K562 (cell line): ENCODE measurements around the gene LUC7L3. TPM values are rescaled to one million over a fixed set of nuclear protein-coding genes. Genes with fewer than 3 reads are reported as not detected.
A peak's percentile ranks its signal among the peaks of the same experiment; 100 is the strongest.

Experiments
- ATAC-seq: fragments of 200-7000 bp; cut with Tn5 transposase; 3 replicates; pipeline ENCODE4 v1.9.1; 2020; ENCODE audit warnings: moderate library complexity
- BruUV-seq: library from RNA; stranded (reverse); fragments of 400-500 nt; replicated peaks from 2 replicates; lab custom pipeline; 2021; lab: Mats Ljungman, UMichigan
- CTCF ChIA-PET: fragments of 300-600 bp; formaldehyde crosslinking; extraction: SDS; loops from one replicate; lab custom pipeline; 2021; ENCODE audit warnings: low intra/inter-chr PET ratio; lab: Yijun Ruan, JAX
- POLR2A ChIA-PET: fragments of 300-600, 350-650 bp; sonication (Branson Sonifier 250); formaldehyde crosslinking; extraction: SDS; loops from one replicate; lab custom pipeline; 2021; ENCODE audit warnings: antibody characterized with exemption, inconsistent platforms; lab: Yijun Ruan, JAX
- DNase-seq, 4 experiments: peaks; one replicate each; pipeline versions ENCODE4 v3.0.0 to v3.0.0-alpha.2; 2011 to 2018; ENCODE audit warnings: low spot score in 3 of 4, mixed read lengths in 3 of 4; ENCODE audit errors: extremely low read depth in 1 of 4
- FAIRE-seq: peaks from 2 replicates; lab custom pipeline; 2011; peaks lifted over from hg19 to GRCh38; lab: Jason Lieb, UNC
- H2AFZ ChIP-seq: 2 replicates; pipeline ENCODE4 v1.6.0; 2011; ENCODE audit warnings: low read depth, low read length, control low read depth, inconsistent platforms
- H3K27ac ChIP-seq: fragments of 200-600 bp; 3 replicates; pipeline ENCODE4 v1.8.0; 2011; ENCODE audit warnings: low read depth, mild to moderate bottlenecking, control low read depth, inconsistent platforms, low read length, moderate library complexity, mixed read lengths; ENCODE audit errors: extremely low read depth
- H3K27me3 ChIP-seq, 2 experiments: fragments of 300-600 bp in 1 of 2; 2 replicates in 1 of 2; 3 replicates in 1 of 2; pipeline versions ENCODE4 v1.6.0 to v1.8.0; 2011; ENCODE audit warnings: inconsistent platforms in 2 of 2, low read length in 2 of 2, mild to moderate bottlenecking in 1 of 2, mixed read lengths in 1 of 2, moderate library complexity in 1 of 2; ENCODE audit not compliant: control insufficient read depth in 2 of 2, insufficient read depth in 2 of 2
- H3K36me3 ChIP-seq: fragments of 300-600 bp; 3 replicates; pipeline ENCODE4 v1.8.0; 2011; ENCODE audit warnings: mild to moderate bottlenecking, low read length, inconsistent platforms; ENCODE audit not compliant: control insufficient read depth, insufficient read depth
- H3K4me1 ChIP-seq, 2 experiments: fragments of 200-600 bp in 1 of 2; replicated peaks in 1 of 2; 2 replicates in 1 of 2; 3 replicates in 1 of 2; pipeline versions ENCODE4 v1.5.1 to v1.8.0; 2011; ENCODE audit warnings: inconsistent platforms in 2 of 2, low read length in 2 of 2, mild to moderate bottlenecking in 1 of 2, mixed read lengths in 1 of 2, moderate library complexity in 1 of 2; ENCODE audit not compliant: control insufficient read depth in 2 of 2, insufficient read depth in 2 of 2
- H3K4me2 ChIP-seq: 2 replicates; pipeline ENCODE4 v1.6.1; 2011; ENCODE audit warnings: low read length, control low read depth, inconsistent platforms, mixed read lengths; ENCODE audit not compliant: insufficient read depth
- H3K4me3 ChIP-seq: fragments of 200-600 bp; sonication (generic), shearing (Covaris generic); 2 replicates; pipeline ENCODE4 v1.5.1; 2016; ENCODE audit warnings: control low read depth, inconsistent platforms
- H3K79me2 ChIP-seq: fragments of 200-600 bp; 3 replicates; pipeline ENCODE4 v1.8.0; 2011; ENCODE audit warnings: low read length, inconsistent platforms; ENCODE audit not compliant: control insufficient read depth, insufficient read depth
- H3K9ac ChIP-seq, 2 experiments: 2 replicates each; pipeline versions ENCODE4 v1.6.0 to v1.6.1; 2011; ENCODE audit warnings: low read depth in 2 of 2, low read length in 2 of 2, control low read depth in 1 of 2, inconsistent platforms in 1 of 2, mild to moderate bottlenecking in 1 of 2, mixed read lengths in 1 of 2; ENCODE audit not compliant: insufficient read depth in 1 of 2
- H3K9me1 ChIP-seq: one replicate; pipeline ENCODE4 v1.6.0; 2011; ENCODE audit warnings: inconsistent platforms, mild to moderate bottlenecking, low read length, moderate library complexity; ENCODE audit not compliant: control insufficient read depth, insufficient read depth
- H3K9me3 ChIP-seq: replicated peaks from 2 replicates; pipeline ENCODE4 v1.5.1; 2011; ENCODE audit warnings: low read depth, low read length, inconsistent platforms; ENCODE audit not compliant: control insufficient read depth, insufficient read depth
- H4K20me1 ChIP-seq: replicated peaks from 2 replicates; pipeline ENCODE4 v1.6.1; 2011; ENCODE audit warnings: low read length, inconsistent platforms, mixed read lengths; ENCODE audit not compliant: control insufficient read depth, insufficient read depth
- COPS2 ChIP-seq: fragments of 450-650 bp; conservative IDR thresholded peaks from 2 replicates; pipeline ENCODE4 v1.6.1; 2016; ENCODE audit warnings: mild to moderate bottlenecking, moderate library complexity
- FOXK1 ChIP-seq: sonication (generic); formaldehyde crosslinking; IDR thresholded peaks from 2 replicates; pipeline ENCODE4 v1.8.0; 2022; ENCODE audit warnings: missing genetic modification reagents, mild to moderate bottlenecking, borderline replicate concordance
- HCFC1 ChIP-seq: IDR thresholded peaks from 2 replicates; pipeline ENCODE4 v1.6.1; 2012; ENCODE audit warnings: low read depth, low read length, improper control_type of control experiment
- PHB2 ChIP-seq: fragments of 450-650 bp; IDR thresholded peaks from 2 replicates; pipeline ENCODE4 v1.6.1; 2017; ENCODE audit warnings: low read depth
- RAD21 ChIP-seq, 2 experiments: fragments of 250-450 bp in 1 of 2; fragments of 450-650 bp in 1 of 2; sonication (Bioruptor Pico) in 1 of 2; formaldehyde crosslinking in 1 of 2; IDR thresholded peaks in 1 of 2; conservative IDR thresholded peaks in 1 of 2; 2 replicates each; pipeline versions ENCODE4 v1.4.0 to v1.8.0; 2020 to 2022; ENCODE audit warnings: mild to moderate bottlenecking in 2 of 2, moderate library complexity in 1 of 2
- SMARCA4 ChIP-seq: fragments of 450-650 bp; IDR thresholded peaks from 2 replicates; pipeline ENCODE4 v1.6.1; 2016
- TAF15 ChIP-seq: fragments of 200-400 bp; formaldehyde crosslinking; IDR thresholded peaks from 2 replicates; pipeline ENCODE4 v1.6.1; 2017; ENCODE audit warnings: mild to moderate bottlenecking, low read depth, low read length, moderate library complexity
- WGBS: fragments of 100-300 bp; shearing (Covaris generic); methylation state at CpG from one replicate; pipeline ENCODE4 v1.1.6; 2016; ENCODE audit warnings: low coverage, mixed read lengths; ENCODE audit not compliant: insufficient coverage; ENCODE audit errors: missing lambda C conversion rate; 5-methylcytosine and 5-hydroxymethylcytosine counted together
- in situ Hi-C: fragments of 300-500 bp; cut with MboI; formaldehyde crosslinking; loops from 4 replicates; pipeline ENCODE4 v1.15.0; 2018; ENCODE audit warnings: inconsistent platforms, mixed read lengths
- intact Hi-C: fragments of 100-400 bp; cut with micrococcal nuclease; formaldehyde crosslinking; loops from 2 replicates; pipeline ENCODE4 v1.14.2; 2022
- polyA plus RNA-seq, 8 experiments: library from polyadenylated mRNA; depleted of rRNA in 4 of 8; stranded (reverse) in 5 of 8; unstranded in 3 of 8; fragments of >200 nt; fragmentation: Nextera tagmentation in 2 of 8; fragmentation: Illumina TruSeq in 1 of 8; extraction: Ambion mirVana in 2 of 8; extraction: Trizol in 1 of 8; gene quantifications; 2 replicates each; pipeline versions ENCODE4 v1.2.1 to v1.2.3, GENCODE V29; 2011 to 2014; ENCODE audit warnings: inconsistent platforms in 1 of 8, missing spikeins in 1 of 8
- total RNA-seq, 7 experiments: library from RNA; depleted of rRNA in 6 of 7; stranded (reverse); fragments of >200 nt in 6 of 7; fragmentation: Illumina TruSeq in 2 of 7; extraction: Trizol in 2 of 7; gene quantifications; 2 replicates each; pipeline versions ENCODE4 v1.2.1 to v1.2.3, GENCODE V29; 2011 to 2021; ENCODE audit warnings: low replicate concordance in 1 of 7
- TF ChIP-seq, protein P1 (sequence below): fragments of 250-450 bp; sonication (Bioruptor Pico); IDR thresholded peaks from 2 replicates; pipeline ENCODE4 v1.5.0; 2021; ENCODE audit warnings: mild to moderate bottlenecking, moderate library complexity
- TF ChIP-seq, protein P2 (sequence below): fragments of 450-650 bp; conservative IDR thresholded peaks from 2 replicates; pipeline ENCODE4 v1.6.1; 2016; ENCODE audit warnings: missing genetic modification characterization, low read depth, mild to moderate bottlenecking, missing compliant biosample characterization, moderate library complexity

The LUC7L3 gene
- total and polyA plus RNA-seq, 9 of the 15 experiments (the other 6 are each of a cell fraction or from before 2014, with no cell fraction given), result 80.8 to 284 (median 127) TPM

DNA sequence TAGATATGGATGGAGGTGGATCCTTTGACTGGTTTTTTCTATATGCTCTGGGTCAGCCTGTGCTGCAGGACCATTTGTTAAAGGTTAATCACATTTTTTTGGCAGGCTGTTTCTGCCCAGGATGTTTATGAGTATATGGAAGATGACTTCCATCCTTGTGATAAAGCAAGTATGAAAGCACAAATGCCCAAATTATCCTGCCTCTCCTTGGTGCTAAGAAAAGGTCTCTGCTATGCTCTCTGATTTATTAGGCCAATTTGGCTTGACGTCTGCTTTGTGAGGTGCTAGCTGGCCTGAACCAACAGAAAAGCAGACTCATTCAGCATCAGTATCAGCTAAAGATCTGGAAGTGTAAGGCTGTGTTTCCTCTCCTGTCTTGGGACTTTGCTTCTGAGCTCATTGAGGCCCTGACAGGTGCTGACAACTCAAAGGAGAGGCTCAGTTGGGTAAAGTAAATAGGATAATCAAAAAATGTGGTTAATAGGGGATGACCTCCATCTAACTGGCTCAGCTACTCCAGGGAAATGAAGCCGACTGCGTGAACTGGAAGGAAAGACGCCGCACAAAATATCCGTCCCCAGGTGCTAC is 26.9 kb upstream of the LUC7L3 start:
- in situ Hi-C loops (no loop called here), intact Hi-C loops (no loop called here)
- Histone ChIP-seq H3K9me3 (no peaks in the 10 kb centered on the region), H3K9me1 (no peaks in the 10 kb centered on the region), H3K79me2 (no peaks in the 10 kb centered on the region), H3K27ac (no peak overlapping the region), H3K4me1 (peaks cover 0 to 7% of the 10 kb centered on the region in 2 experiments; a peak in 2 of 5 replicates), H3K4me3 (no peak overlapping the region), H3K36me3 (peaks cover 53% of the 10 kb centered on the region), H2AFZ (no peak overlapping the region), H4K20me1 (no peaks in the 10 kb centered on the region), H3K27me3 (no peaks in the 10 kb centered on the region), H3K4me2 (no peak overlapping the region), H3K9ac (no peak overlapping the region)
- DNase-seq (no peak), FAIRE-seq (peak; percentile 6), ATAC-seq (no peak)
- ChIA-PET CTCF (no interaction called here), POLR2A (interaction anchor here (0.5 to 1.8 kb wide), 6 partner anchors 9 to 271 kb away, joined by 3 to 5 read pairs (median 4); partner anchors contain the start of gene LUC7L3)
- BruUV-seq, result no TSS peak
- TF ChIP-seq RAD21 (CRISPR knock-in tag; conservative IDR thresholded peaks at IDR 0.05 in 1 of 2, IDR thresholded peaks at IDR 0.05 in 1 of 2), result no peak
- WGBS, result 89% methylated on average over 6 of the region's 6 CpGs

DNA sequence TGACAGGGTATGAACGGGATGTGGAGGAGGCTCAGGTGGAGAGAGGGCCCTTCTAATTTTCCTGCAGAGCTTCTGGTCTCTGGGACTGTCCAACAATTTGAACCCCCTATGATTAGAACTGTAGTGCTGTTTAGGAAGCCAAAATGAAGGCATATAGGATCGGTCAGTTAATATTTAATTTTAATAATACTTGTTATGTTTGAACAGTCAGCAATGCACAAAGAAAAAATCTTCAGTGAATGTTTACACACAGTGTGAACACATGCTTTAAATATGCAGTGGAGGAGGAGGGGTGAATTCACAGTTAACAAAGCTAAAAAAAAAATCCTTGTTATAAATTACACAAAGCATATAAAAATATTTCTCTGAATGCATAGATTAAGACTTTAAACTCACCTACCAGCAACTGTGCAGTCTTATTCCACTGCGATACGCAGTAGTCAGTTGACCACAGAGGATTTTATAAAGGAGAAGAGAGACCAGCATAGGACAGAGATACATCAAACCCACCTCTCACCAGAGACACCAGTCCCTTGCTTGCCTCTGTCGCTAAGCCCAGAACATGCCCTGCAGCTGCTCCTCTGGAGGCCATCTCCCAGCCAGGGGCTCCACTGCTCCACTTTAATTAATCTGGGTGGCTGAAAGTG is 26.2 kb upstream of the LUC7L3 start:
- H3K36me3 ChIP-seq, result peaks cover 59% of the 10 kb centered on the region
- CTCF ChIA-PET, result no interaction called here
- H4K20me1 ChIP-seq, result no peaks in the 10 kb centered on the region
- H3K27ac ChIP-seq, result no peak overlapping the region
- no TSS peak for BruUV-seq
- FAIRE-seq, result no peak
- H3K9me3 ChIP-seq, result no peaks in the 10 kb centered on the region
- peaks cover 0 to 6% of the 10 kb centered on the region in 2 experiments; a peak in 1 of 5 replicates for H3K4me1 ChIP-seq
- H3K4me3 ChIP-seq, result no peak overlapping the region
- WGBS, result 92% methylated on average over 5 of the region's 5 CpGs
- H3K79me2 ChIP-seq, result no peaks in the 10 kb centered on the region
- intact Hi-C loops (no loop called here), in situ Hi-C loops (no loop called here)
- POLR2A ChIA-PET, result interaction anchor here (0.5 to 1.8 kb wide), 5 partner anchors 9 to 167 kb away, joined by 3 to 5 read pairs (median 4); partner anchors contain the start of gene LUC7L3
- DNase-seq, result no peak
- no peak for ATAC-seq
- H3K4me2 ChIP-seq, result no peak overlapping the region
- H3K27me3 ChIP-seq, result no peaks in the 10 kb centered on the region
- H2AFZ ChIP-seq, result no peak overlapping the region
- no peaks in the 10 kb centered on the region for H3K9me1 ChIP-seq
- no peak overlapping the region for H3K9ac ChIP-seq
- TF ChIP-seq HCFC1 (no peak), FOXK1 (no peak), COPS2 (no peak), SMARCA4 (no peak), PHB2 (no peak), TAF15 (no peak)
- TF ChIP-seq, protein P1, sequence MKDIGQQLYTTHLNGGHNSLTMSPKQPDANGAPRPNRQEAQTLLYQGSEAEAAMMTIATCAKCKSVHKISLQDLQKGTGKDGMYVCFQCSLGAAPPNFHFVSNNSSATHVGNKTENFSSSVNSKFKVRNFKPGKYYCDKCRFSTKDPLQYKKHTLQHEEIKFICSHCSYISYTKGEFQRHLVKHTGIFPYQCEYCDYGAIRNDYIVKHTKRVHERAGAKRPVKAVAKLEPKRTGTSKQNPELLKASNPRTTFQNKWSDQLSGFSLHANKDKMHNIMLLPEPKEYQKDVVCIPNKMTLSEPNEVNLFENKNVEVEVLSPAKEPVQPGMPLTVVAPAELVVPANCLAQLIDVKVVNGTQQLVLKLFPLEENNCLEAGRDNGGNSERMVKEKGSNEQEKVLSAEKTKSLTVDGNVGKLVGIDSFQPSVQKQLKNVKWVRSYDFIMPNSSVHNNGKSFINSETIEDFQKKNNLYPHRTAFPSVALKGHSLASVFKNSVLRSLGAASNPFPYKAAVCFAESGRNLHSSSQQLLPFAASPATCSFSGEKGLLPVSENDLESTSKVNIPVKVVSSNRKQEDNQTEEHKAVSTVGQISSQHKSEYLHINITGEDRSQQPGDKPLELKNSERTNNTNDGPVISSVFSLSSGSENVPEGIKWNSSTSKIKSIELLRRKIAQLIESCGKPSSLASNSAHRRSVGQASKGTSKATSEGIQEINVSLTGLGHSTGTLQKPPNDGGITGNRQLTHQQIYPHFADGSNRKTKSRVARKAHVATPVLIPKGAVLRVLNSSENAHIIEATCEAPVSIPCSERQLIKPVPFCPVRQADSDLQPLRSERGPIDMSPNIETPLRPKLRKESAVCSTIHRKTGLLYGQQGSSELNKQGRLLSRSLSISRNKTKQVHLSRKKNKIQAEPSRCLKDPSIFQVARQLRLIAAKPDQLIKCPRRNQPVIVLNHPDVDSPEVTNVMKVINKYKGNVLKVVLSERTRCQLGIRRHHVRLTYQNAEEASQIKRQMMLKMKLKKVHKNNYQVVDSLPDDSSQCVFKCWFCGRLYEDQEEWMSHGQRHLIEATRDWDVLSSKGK (CRISPR knock-in tag), result no peak
- TF ChIP-seq, protein P2, sequence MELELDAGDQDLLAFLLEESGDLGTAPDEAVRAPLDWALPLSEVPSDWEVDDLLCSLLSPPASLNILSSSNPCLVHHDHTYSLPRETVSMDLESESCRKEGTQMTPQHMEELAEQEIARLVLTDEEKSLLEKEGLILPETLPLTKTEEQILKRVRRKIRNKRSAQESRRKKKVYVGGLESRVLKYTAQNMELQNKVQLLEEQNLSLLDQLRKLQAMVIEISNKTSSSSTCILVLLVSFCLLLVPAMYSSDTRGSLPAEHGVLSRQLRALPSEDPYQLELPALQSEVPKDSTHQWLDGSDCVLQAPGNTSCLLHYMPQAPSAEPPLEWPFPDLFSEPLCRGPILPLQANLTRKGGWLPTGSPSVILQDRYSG, result no peak
